GM12864 (cell line): ENCODE measurements around the gene RGS19.

Source experiments
- DNase-seq: peaks from one replicate; pipeline ENCODE4 v3.0.0-alpha.2; 2011; ENCODE audit warnings: low read depth
- H3K4me3 ChIP-seq: 2 replicates; pipeline ENCODE4 v1.5.1; 2011; ENCODE audit warnings: mild to moderate bottlenecking, low read depth, low read length, control low read depth
- TF ChIP-seq, protein P1 (sequence below): IDR thresholded peaks from 2 replicates; pipeline ENCODE4 v1.5.1; 2011; ENCODE audit warnings: low read depth, mild to moderate bottlenecking, moderate library complexity, low read length, control low read depth, inconsistent platforms; ENCODE audit errors: missing control alignments

Gene RGS19

DNA sequence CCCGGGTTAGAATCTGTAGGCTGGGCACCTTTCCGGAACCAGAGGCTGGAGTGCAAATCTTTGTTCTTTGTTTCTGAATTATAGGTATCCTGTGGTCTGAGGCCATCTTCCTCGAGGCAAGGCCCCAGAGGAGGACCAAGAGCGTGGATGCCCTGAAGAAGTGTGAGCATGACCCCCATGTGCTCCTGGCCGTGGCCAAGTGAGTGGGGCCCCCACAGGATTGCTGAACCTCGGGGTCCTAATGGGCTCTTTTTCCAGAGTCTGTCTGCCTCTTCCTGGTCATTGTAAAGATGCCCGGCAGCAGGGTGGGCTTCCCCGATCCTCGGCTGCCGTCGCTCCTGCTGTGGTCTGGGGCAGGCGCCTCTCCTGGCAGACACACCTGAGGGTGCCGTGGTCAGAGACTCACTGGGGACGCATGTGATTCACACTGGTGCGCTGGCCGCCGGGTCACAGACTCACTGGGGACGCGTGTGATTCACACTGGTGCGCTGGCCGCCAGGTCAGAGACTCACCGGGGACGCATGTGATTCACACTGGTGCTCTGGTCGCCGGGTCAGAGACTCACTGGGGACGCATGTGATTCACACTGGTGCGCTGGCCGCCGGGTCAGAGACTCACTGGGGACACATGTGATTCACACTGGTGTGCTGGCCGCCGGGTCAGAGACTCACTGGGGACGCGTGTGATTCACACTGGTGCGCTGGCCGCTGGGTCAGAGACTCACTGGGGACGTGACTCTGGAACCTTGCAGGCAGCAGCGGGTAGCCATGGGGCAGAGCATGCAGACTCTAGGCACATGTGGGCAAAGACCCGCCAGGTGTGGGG is 49.8 kb downstream of the RGS19 start:
- no peak overlapping the region for H3K4me3 ChIP-seq
- DNase-seq: no peak
- TF ChIP-seq, protein P1, sequence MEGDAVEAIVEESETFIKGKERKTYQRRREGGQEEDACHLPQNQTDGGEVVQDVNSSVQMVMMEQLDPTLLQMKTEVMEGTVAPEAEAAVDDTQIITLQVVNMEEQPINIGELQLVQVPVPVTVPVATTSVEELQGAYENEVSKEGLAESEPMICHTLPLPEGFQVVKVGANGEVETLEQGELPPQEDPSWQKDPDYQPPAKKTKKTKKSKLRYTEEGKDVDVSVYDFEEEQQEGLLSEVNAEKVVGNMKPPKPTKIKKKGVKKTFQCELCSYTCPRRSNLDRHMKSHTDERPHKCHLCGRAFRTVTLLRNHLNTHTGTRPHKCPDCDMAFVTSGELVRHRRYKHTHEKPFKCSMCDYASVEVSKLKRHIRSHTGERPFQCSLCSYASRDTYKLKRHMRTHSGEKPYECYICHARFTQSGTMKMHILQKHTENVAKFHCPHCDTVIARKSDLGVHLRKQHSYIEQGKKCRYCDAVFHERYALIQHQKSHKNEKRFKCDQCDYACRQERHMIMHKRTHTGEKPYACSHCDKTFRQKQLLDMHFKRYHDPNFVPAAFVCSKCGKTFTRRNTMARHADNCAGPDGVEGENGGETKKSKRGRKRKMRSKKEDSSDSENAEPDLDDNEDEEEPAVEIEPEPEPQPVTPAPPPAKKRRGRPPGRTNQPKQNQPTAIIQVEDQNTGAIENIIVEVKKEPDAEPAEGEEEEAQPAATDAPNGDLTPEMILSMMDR: no peak

DNA sequence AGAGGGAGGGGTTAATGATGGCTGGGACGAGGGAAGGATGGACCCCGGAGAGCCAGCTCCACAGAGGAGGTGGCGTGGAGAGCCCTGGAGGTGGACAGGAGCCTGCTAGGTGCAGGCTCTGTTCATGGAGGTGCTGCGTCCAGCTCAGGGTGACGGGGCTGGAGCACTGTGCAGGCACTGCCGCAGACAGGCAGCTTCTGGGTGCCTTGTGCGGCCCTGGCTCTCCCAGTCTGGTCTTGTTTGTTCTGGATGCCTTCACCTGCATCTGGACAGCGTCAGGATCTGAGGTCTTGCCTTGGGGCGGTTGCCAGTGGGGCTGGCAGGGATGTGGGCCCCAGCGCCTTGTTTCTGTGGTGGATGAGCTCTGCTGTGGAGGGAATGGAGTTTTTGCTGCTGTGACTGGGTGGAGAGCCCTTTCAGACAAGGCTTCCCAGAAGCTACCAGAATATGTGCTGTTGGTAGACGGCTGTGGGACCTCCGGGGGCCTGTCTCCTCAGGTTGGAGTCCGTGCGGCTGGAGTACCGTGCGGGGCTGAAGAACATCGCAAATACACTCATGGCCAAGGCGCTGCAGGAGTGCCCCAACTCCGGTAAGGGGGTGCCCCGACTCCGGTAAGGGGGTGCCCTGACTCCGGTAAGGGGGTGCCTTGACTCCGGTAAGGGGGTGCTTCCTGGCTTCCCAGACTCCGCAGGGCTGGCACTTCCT is 51.2 kb downstream of the RGS19 start:
- no peak overlapping the region for H3K4me3 ChIP-seq
- TF ChIP-seq, protein P1: no peak
- no peak for DNase-seq

DNA sequence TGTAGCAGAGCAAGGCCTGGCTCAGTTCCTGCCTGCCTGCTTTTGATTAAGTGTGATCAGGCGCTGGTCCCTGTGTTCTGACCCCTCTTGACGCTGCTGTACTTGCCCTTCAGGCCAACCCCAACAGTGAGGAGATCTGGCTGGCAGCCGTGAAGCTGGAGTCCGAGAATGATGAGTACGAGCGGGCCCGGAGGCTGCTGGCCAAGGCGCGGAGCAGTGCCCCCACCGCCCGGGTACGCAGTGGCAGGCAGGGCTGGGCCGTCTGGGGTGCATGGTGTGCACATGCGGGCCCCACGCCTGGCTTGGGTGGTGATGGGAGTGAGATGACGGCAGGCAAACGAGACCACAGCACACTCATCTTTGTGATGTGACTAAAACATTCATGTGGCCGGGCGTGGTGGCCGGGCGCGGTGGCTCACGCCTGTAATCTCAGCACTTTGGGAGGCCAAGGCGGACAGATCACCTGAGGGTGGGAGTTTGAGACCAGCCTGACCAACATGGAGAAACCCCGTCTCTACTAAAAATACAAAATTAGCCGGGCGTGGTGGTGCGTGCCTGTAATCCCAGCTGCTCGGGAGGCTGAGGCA is 53.4 kb downstream of the RGS19 start:
- DNase-seq: no peak
- no peak overlapping the region for H3K4me3 ChIP-seq
- TF ChIP-seq, protein P1: no peak

DNA sequence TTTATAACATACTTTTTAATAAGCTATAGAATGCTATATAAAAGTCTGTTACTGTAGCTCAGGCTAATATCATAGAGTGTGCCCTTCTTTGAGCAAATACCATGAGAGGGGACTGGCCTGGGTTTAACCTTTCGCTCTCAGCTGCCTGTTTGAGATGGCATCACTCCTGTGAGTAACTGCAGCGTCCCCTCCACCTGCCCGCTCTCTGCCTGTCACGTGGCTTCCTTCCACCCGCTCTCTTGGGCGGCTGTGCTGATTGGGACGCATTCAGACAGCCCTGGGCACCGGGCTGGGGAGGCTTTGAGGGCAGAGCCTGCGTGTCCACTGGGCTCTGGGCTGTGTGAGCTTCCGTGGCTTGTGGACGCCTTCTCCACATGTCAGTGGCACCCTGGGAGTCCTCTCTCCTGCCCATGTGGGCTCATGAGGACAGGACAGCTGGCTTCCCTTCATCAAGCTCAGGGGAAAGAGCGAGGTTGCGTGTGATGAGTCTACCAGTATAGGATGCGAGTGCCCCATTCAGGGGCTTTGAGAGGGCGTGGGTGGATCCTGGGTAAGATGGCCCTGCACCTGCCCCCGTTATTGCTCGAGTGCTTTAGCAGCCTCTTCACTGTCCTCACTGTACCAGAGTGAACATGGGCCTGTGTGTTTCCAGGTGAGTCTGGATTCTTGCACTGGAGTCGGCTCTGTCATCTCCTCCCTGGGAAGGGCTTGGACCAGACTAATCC is 54.1 kb downstream of the RGS19 start:
- H3K4me3 ChIP-seq: no peak overlapping the region
- TF ChIP-seq, protein P1: no peak
- DNase-seq: no peak

DNA sequence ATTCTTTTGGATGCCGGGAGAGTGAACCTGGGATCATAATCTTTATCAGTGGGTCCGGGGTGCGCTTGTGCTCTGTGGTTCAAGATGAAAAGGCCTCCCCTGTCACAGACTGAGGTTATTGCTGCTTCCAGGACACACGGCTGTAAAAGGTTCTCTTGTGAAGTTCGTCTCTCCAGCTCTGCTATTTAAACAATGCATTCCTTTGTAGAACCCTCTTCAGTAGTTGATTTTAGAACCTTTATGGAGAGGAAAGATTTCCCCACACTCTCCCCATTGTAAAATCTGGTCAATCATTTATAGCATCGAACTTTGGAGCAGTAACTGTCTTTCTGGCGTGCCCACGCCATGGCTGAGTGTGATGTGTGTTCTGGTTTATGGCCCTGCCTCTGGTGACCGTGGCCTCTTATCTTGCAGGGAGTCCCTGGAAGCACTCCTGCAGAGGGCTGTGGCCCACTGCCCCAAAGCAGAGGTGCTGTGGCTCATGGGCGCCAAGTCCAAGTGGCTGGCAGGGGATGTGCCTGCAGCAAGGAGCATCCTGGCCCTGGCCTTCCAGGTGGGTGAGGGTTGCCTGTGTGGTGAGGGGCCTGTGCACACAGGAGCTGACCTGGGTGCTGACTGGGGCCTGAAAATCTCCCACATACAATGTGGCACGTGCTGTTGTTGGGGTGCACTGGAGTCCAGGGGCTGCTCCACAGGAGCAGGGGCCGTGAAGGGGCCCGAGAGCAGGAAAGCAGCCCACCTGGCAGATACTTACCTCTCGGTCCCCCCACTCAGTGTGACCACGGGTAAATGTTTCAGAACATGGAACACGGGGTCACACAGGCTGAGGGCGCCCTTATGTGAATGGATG is 55.0 kb downstream of the RGS19 start:
- H3K4me3 ChIP-seq: no peak overlapping the region
- DNase-seq: no peak
- TF ChIP-seq, protein P1: no peak
